ENCODE measurements around the gene SLC12A7. TPM values are rescaled to one million over a fixed set of nuclear protein-coding genes. Genes with fewer than 3 reads are reported as not detected.
"Not testable (repeated sequence)": the region's sequence is repeated elsewhere in the genome, so short reads cannot be mapped to it uniquely, and the experiment has no call there.

SLC12A7 gene
- total and polyA plus RNA-seq, 9 of the 15 experiments (the other 6 are each of a cell fraction or from before 2014, with no cell fraction given): 0.01 to 3.1 (median 0.56) TPM

DNA sequence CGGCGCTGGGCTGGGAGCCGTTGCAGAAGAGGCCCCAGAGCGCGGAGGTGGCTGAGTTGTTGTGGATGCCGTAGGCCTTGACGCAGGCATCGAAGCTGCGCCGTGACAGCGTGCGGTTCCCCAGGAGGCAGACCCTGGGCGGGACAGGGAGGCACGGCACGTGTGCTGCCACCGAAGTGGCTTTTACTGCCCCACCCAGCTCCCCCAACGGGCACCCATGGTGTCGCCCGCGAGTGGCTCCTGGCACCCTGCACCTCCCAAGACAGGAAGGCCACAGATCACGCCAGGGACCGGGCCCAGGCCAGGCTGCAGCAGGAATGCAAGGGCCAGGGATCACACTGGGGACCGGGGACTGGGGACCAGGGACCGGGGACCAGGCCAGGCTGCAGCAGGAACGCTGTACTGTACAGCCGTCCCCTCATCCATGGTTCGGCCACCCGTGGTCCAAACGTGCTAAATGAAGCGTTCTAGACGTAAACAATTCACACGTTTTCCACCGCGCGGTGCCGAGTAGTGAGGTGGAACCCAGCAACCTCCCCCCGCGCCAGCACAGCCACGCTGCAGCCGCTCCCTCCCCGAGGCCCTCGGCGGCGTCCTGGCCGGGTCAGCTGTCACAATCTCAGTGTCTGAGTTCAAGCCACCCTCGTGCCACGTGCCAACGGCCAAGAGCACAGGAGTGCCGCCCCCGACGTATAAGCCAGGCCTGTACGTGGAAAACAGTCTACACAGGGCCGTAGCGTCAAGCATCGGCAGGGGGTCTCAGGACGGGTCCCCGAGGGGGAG is 27.8 kb downstream of the SLC12A7 start:
- no peak for ATAC-seq
- FAIRE-seq: no peak
- Histone ChIP-seq H3K4me1 (replicated peaks in 1 of 2; ENCODE audit: control insufficient read depth in 2 of 2, insufficient read depth in 2 of 2, low read length in 2 of 2) (peaks cover 0 to 56% of the 10 kb centered on the region in 2 experiments; a peak in 2 of 5 replicates), H4K20me1 (replicated peaks; ENCODE audit: control insufficient read depth, insufficient read depth, low read length) (no peaks in the 10 kb centered on the region), H3K9me3 (replicated peaks; ENCODE audit: control insufficient read depth, insufficient read depth, low read depth, low read length) (no peaks in the 10 kb centered on the region), H3K4me2 (ENCODE audit: insufficient read depth, low read length) (no peak overlapping the region), H3K27me3 (ENCODE audit: control insufficient read depth in 2 of 2, insufficient read depth in 2 of 2, low read length in 2 of 2) (peaks cover 3 to 77% of the 10 kb centered on the region in 2 experiments; a peak in 3 of 5 replicates), H3K79me2 (ENCODE audit: control insufficient read depth, insufficient read depth, low read length) (no peaks in the 10 kb centered on the region), H3K27ac (ENCODE audit: extremely low read depth, low read depth, low read length) (no peak overlapping the region), H2AFZ (ENCODE audit: low read depth, low read length) (no peak overlapping the region), H3K9me1 (ENCODE audit: control insufficient read depth, insufficient read depth, low read length) (no peaks in the 10 kb centered on the region), H3K9ac (ENCODE audit: insufficient read depth in 1 of 2, low read depth in 2 of 2, low read length in 2 of 2) (no peak overlapping the region), H3K36me3 (ENCODE audit: control insufficient read depth, insufficient read depth, low read length) (no peaks in the 10 kb centered on the region), H3K4me3 (no peak overlapping the region)
- ChIA-PET POLR2A (no interaction called here), CTCF (ENCODE audit: low intra/inter-chr PET ratio) (no interaction called here)
- intact Hi-C loops (cut with micrococcal nuclease) (no loop called here), in situ Hi-C loops (cut with MboI) (no loop called here)
- 43% methylated on average over 57 of the region's 57 CpGs for WGBS (ENCODE audit: insufficient coverage, low coverage, missing lambda C conversion rate)
- DNase-seq (ENCODE audit: extremely low read depth in 1 of 4, low spot score in 3 of 4): no peak
- TF ChIP-seq HEY1 (CRISPR knock-in tag; IDR thresholded peaks at IDR 0.05; ENCODE audit: borderline replicate concordance): no peak
- TF ChIP-seq, protein P1, sequence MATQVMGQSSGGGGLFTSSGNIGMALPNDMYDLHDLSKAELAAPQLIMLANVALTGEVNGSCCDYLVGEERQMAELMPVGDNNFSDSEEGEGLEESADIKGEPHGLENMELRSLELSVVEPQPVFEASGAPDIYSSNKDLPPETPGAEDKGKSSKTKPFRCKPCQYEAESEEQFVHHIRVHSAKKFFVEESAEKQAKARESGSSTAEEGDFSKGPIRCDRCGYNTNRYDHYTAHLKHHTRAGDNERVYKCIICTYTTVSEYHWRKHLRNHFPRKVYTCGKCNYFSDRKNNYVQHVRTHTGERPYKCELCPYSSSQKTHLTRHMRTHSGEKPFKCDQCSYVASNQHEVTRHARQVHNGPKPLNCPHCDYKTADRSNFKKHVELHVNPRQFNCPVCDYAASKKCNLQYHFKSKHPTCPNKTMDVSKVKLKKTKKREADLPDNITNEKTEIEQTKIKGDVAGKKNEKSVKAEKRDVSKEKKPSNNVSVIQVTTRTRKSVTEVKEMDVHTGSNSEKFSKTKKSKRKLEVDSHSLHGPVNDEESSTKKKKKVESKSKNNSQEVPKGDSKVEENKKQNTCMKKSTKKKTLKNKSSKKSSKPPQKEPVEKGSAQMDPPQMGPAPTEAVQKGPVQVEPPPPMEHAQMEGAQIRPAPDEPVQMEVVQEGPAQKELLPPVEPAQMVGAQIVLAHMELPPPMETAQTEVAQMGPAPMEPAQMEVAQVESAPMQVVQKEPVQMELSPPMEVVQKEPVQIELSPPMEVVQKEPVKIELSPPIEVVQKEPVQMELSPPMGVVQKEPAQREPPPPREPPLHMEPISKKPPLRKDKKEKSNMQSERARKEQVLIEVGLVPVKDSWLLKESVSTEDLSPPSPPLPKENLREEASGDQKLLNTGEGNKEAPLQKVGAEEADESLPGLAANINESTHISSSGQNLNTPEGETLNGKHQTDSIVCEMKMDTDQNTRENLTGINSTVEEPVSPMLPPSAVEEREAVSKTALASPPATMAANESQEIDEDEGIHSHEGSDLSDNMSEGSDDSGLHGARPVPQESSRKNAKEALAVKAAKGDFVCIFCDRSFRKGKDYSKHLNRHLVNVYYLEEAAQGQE (IDR thresholded peaks at IDR 0.05; ENCODE audit: borderline replicate concordance): no peak
- TF ChIP-seq, protein P1 (CRISPR knock-in tag; IDR thresholded peaks at IDR 0.05; ENCODE audit: low read depth): no peak
- BruUV-seq (replicated peaks): no TSS peak

DNA sequence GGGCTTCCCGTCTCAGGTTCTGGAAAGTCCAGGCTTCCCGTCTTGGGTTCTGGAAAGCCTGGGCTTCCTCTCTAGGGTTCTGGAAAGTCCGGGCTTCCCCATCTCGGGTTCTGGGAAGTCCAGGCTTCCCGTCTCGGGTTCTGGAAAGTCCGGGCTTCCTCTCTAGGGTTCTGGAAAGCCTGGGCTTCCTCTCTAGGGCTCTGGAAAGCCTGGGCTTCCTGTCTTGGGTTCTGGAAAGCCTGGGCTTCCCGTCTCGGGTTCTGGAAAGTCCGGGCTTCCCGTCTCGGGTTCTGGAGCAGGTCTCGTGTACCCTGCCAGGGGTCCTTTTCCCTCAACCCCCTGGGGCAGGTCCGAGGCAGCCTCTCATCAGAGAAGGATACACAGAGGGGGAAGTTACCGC is 28.8 kb downstream of the SLC12A7 start:
- H3K4me2 ChIP-seq (ENCODE audit: insufficient read depth, low read length); H2AFZ ChIP-seq (ENCODE audit: low read depth, low read length); H3K9me3 ChIP-seq (replicated peaks; ENCODE audit: control insufficient read depth, insufficient read depth, low read depth, low read length); H3K27ac ChIP-seq (ENCODE audit: extremely low read depth, low read depth, low read length); POLR2A ChIA-PET; intact Hi-C loops (cut with micrococcal nuclease); H3K79me2 ChIP-seq (ENCODE audit: control insufficient read depth, insufficient read depth, low read length); FAIRE-seq; H3K9me1 ChIP-seq (ENCODE audit: control insufficient read depth, insufficient read depth, low read length); ATAC-seq; H3K36me3 ChIP-seq (ENCODE audit: control insufficient read depth, insufficient read depth, low read length); BruUV-seq (replicated peaks); H3K9ac ChIP-seq (ENCODE audit: insufficient read depth in 1 of 2, low read depth in 2 of 2, low read length in 2 of 2); DNase-seq (ENCODE audit: extremely low read depth in 1 of 4, low spot score in 3 of 4); H3K4me3 ChIP-seq; CTCF ChIA-PET (ENCODE audit: low intra/inter-chr PET ratio); in situ Hi-C loops (cut with MboI); H4K20me1 ChIP-seq (replicated peaks; ENCODE audit: control insufficient read depth, insufficient read depth, low read length): not testable (repeated sequence)
- H3K27me3 ChIP-seq (ENCODE audit: control insufficient read depth in 2 of 2, insufficient read depth in 2 of 2, low read length in 2 of 2): peaks cover 3 to 73% of the 10 kb centered on the region in 2 experiments; a peak in 3 of 5 replicates
- WGBS (ENCODE audit: insufficient coverage, low coverage, missing lambda C conversion rate): 7% methylated on average over 15 of the region's 15 CpGs
- H3K4me1 ChIP-seq (replicated peaks in 1 of 2; ENCODE audit: control insufficient read depth in 2 of 2, insufficient read depth in 2 of 2, low read length in 2 of 2): peaks cover 0 to 53% of the 10 kb centered on the region in 2 experiments; a peak in 2 of 5 replicates

Data from K562 (cell line).